ENCODE results near the gene XRCC4.
"Not testable (repeated sequence)": the region's sequence is repeated elsewhere in the genome, so short reads cannot be mapped to it uniquely, and the experiment has no call there.

The XRCC4 gene

DNA sequence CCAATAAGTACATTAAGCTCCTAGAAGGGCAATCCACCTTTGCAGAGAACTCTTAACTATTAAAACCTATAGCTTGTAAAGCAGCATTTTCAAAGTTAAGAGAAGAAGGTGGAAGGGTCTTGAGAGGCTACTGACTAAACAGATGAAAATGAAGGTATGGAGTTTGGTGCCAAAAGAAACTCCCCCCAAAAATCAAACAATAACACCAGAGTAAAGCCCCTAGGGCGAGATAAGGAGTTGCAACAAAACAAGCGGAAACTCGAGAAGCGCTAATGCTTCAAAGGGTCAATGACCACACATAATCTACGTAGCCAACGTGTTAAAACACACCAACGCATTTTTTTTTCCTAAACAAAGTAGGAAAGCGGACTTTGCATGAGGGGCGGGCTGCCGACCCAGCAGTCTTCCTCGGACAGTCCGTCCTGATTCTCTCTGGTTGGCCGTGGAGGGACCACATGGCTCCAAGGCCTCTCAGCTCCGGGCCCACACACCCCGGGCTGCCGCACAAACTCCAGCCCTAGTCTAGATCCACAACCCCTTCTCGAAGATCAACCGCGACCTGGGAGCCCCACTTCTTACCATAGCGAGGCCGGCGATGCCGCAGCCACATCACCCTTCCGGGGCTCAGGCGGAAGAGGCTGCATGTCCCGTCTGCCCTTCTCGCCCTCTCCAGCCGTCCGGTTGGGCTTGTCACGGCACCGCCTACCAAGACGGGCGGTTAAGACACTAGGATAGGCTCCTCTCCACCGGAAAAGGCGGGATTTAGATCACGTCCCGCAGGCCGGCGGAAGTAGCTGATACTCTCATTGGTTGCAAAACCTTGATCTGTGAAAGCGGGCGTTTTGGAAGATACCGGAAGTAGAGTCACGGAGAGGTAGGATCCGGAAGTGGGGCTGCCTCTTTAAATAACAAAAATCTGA is at the start of gene XRCC4, which contains the start of gene TMEM167A:
Gene XRCC4, plus strand, starts transcription at position 806 of the 920 bp plus-strand sequence. CDS start 27,373 bp downstream, outside the sequence.
Gene TMEM167A, minus strand, starts transcription at position 653 of the 920 bp plus-strand sequence. Its CDS starts 71 bp downstream, at position 582.
- peak; percentile 99 for FAIRE-seq

DNA sequence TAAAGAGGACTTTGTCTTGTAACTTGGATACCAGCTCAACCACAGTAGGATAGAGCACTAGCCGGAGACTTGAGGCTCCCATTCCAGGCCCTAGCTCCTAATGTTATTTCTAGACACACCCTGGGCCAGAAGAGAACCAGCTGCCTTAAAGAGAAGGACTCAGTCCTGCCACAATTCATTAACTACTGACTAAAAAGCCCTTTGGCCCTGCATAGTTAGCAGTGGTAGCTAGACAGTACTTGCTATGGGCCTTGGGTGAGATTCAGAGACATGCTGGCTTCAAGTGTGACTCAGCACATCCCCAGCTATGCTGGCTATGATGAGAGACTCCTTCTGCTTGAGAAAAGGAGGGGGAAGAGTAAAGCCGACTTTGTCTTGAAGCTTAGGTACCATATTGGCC is 47.4 kb upstream of the XRCC4 start:
- FAIRE-seq: no peak

DNA sequence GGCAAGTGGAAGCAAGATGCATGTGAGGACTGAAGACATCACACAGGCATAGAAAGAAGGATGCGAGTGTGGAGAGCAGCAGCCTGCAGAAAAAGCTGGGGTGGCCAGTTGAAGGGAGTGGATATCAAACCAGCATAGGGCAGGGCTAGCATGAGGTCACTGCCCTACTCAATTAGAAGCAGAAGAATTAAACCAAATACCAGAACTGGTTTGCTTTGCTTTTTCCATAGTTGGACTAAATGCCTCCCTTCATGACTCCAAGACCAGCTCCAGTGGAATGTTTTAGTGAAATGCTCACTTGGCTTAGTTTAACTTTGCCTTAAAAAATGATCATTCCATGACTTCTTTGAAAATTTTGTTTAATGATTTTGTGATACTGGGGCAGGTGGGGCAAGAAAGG is 46.0 kb upstream of the XRCC4 start:
- no peak for FAIRE-seq

DNA sequence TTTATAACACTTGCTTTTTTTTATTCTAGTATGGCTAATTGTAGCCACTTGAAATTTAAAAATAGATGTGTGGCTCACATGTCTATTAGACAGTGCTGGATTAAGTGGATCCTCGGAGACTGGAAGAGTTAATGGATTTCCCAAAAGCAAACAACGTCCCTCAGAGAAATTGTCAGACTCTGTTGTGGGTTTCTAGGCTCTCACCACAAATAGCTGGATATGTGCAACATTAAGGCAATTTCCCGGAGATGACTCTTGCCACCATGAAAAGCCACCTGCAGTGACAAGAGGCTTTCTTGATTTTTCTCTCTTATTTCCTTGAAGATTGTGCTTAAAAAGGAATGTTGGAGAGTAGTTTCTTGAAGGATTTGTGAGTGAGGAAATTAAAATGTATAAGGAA is 43.3 kb upstream of the XRCC4 start:
- no peak for FAIRE-seq

DNA sequence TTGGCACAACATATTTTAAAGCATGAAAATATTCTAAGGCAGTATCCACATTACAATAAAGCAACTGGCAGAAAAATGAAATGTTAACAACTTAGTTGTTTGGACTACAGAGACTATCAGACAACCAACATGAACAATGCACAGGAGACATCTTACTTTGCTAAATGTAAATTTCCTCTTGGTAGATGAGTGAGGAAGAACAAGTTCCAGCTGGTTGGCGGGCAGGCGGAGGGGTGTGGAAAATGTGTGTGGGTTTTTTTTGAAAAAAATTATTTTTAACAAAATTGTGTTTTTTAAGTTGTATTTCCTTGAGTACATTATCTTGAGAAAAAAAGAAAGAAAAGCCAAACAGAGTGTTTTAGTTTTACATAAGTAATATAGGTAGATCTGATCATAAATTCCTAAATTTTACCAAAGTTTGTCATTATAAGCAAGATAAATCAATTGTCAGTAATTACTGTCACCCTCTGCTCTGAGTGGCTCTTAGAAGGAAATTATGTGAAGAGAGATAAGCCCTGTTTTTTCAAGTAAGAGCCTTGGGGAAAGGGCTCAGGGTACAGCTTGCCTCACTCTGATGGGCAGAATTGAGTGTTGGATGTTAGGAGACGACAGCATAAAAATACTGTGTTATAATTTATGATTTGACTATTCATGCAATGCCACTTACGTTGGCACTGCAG is 42.7 kb upstream of the XRCC4 start:
- no peak for FAIRE-seq

DNA sequence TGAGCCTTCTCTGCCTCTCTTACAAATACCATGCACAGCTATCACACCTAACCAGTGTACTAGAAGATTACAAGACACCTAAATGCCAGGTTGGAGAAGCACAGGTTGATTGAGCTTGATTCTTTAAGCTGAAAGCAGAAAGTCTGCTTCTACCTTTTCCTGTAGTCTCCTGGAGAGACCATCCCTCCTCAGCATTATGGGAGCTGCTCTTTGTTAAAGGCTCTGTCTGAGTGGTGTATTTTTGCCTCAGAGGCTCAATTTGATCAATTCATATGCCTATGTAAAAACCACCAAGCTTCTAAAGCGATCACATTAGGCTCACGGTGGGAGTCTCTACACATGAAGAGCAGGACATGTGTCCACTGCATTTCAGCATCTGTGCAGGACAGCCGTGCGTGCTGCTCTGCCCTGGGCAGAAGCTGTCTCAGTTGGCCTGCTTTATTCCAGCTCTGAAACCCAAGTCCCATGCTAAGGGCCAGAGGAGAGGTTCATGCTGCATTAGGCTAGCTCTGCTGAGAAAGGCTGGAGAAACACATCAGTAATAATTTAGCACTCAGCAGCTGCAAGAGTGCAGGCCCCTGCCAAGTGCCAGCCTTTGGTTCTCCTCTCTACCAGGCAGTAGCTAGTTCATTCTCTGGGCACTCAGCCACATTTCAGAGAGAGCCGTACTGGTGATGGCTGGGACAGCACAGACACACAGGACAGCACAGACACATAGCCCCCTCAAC is 41.8 kb upstream of the XRCC4 start:
- FAIRE-seq: no peak

DNA sequence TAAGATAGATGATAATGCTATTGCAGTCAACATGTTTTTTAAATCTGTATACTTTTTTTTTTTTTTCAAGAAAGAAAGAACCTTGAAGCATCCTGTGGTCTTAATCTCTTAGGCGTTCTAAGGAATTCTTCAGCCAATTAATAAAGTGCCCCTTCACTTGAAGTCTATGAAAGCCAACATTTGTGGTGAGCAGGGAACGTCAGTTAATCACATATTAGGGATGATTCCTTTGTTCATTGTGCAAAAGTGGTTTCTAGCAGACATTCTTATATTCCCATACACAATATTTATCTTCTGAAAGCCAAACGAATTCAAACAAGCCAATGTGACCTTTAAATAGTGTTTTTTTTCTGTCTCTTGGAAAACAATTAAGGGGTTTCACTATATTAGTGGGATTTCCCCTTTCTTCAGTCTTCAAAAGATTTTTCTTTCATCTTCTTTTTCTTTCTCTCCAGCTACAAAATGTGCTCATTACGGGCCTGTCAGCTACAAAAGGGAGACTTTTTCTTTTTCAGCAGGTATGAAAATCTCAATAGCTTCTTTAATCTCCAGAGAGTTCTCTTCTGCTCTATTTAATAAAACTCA is 40.3 kb upstream of the XRCC4 start:
- no peak for FAIRE-seq

DNA sequence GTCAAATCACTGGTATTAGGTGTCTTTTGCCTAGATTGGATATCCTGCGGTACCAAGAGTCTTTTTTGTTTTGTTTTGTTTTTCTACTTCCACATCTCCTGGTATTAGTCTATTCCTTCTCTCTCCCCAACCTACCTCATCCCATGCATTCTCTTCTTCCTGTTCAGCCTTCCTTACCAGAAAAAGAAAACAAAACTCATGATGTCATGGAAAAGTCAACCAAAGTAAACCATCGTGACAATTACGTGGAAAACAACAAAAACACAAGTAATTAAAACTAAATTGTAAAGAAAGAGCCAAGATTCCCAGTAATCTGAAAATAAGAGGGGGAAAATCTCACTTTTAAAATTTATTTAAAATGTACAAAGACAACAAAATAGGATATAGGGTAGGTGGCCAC is 38.4 kb upstream of the XRCC4 start:
- FAIRE-seq: no peak

DNA sequence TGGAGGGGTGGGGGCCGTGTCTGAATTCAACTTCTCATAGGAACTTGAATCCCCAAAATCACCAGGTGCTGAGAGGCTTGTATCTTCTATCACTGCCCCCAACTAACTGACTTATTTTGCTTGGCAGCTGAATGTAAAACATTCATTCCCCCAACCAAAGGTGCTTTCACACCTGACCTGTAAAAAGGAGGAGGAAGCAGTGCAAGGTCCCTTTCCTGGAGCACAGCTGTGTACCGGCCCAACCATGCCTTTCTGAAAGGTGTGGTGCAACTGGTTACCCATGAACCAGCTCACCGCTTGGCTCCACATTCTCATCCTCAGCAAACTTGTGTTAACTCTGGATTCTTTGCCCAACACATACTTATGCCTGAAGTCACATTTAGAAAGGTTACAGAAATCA is 34.8 kb upstream of the XRCC4 start:
- no peak for FAIRE-seq

DNA sequence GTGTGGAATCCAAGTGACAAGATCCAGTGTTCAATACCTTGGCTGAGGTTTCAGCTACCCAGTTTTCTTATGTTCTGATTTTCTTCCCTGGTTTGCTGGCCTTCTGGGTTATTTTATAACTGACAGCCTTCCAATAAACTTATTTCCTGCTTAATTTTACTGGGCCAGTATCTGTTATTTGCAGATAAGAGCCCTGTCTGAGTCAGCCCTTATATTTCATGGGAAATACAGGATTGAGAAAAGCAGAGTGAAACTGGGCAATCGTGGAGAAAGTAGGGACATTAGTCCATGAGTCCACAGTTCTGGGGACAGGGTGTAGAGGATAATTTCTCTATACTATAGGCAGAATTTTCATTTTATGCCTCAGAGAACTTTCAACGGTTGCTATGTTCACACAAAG is 32.4 kb upstream of the XRCC4 start:
- no peak for FAIRE-seq

DNA sequence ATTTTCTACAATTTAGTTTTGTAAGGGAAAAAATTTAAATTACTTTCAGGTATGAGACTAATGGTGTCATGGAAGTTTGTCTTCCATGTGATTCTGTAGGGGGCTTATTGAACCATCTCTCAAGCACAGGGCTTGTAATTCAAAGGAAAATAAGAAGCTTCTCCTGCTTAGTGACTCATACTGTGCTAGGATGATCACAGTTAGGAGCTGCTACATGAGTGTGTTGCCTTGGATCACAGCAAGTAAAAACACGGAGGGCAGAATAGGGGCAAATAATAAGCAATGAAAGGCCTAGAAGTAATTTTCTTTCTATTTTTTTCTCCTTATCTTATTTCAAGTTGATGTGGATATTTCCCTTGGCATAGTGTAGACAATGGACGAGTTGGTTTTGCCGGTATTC is 29.1 kb upstream of the XRCC4 start:
- no peak for FAIRE-seq

DNA sequence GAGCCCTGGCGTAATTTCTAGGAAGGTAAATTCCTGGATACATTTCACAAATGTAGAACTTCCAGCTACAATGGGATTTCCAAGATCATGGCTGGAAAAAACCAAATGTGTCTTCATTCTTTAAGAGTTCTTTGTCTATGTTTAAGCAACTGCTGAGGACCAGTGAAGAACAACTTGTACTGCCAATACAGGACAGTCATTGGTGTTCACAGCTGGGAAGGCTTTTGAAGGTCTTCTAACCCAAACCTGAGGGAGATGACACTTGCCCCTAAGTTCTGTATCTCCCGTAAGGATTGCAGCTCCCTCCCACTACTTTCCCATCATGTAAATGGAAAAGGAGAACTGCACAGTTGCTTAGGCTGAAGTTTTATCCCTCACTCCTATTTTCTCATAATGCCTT is 28.5 kb upstream of the XRCC4 start:
- no peak for FAIRE-seq

DNA sequence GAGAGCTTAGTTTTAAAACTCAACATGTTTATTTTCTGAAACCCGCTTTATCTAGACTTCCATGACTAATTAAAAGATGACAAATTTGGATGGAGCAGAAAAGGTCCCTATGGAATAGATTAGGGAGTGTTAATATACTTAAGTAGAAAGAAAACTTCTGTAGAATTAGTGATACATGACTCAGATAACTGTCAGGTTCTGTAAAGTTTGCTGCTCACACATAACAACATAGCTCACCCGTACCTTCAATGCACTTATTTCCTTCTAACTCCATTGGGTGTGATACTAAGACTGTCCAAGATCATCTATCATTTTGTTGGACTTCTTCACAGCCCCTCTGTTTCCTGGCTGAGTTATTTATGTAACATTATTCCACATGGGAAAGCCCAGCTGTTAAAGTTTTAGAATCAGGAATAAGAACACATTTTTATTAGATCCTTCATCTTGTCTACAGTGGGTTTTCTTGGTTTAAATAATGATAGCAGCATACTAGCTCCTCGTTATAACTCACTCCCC is 27.9 kb upstream of the XRCC4 start:
- no peak for FAIRE-seq

DNA sequence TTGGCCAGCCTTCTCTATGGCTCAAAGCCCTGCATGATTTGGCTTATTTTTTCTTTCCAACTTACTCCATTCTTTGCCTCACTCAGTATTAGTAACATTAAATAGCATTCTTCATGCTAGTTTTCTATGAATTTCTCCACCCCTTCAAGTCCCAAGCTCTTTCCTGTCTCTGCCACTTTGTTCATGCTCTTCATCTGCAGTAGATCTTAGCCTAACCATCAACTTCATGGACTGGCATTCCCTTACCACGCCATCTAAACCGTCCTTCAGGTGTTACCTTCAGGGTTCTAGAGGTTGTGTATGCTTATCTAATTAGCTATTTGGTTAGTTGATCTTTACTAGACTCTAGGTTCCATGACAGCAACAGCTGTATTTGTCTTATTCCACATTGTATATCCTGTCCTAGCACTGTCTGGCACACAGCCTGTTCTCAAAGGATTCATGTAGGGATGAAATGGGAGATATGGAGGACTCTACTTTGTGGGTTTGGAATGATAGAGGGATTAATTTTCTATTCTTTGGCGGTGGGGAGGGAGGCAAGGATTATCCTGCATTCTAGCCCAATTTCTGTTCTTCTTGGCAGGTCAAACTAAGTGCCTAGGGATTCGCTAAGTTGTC is 26.5 kb upstream of the XRCC4 start:
- FAIRE-seq: no peak

DNA sequence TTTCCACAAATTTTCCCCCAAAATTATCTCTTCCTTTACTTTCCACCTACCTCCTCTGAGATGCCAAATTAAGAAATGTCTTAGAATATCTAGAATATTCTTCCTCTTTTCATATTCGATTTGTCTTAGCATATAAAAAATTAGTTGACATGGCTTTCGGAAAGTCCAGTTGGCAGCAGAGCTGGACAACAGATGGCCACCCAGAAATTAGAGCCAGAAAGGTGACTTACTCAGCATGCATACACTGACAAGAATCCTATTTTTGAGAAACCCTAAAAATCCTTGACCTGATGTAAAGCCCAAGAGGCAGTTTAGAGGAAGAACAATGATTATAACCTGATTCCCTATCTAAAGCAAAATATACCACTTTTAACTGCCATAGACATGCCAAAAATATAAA is 22.2 kb upstream of the XRCC4 start:
- no peak for FAIRE-seq

DNA sequence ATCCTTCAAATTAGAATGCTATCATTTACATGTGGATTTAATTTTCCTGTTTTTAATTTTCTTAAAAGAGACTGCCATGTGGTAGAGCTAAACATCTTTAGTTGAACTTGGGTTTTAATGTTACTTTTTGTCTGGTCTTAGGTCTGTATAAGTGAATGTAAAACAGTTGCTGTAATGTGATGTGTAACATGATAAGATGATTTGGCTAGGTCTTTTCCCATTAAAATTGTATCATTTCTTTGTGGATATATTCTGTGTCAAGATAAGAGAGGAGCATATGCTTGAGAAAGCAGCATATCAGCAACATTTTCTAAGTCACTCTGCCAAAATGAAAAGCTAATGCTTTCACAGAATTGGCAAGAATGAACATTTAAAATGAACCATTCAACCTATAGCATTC is 18.6 kb upstream of the XRCC4 start:
- no peak for FAIRE-seq

DNA sequence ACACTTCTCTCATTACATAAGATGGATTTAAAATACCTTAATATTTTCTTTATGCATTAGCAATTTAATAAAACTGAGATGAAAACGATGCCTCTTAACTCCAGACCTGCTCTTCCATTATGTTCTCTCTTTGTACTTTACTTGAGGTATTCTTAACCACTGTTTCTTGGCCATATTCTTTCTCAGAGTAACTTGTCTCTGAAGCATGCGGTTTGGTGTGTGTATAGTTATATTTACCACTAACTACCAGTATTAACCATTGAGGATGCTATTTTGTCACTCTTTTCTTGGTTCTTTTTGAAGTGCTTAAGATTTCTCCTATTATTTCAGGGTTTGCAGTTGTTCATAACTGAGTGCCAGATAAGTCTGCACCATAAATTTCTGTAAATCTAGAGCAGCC is 18.0 kb upstream of the XRCC4 start:
- no peak for FAIRE-seq

DNA sequence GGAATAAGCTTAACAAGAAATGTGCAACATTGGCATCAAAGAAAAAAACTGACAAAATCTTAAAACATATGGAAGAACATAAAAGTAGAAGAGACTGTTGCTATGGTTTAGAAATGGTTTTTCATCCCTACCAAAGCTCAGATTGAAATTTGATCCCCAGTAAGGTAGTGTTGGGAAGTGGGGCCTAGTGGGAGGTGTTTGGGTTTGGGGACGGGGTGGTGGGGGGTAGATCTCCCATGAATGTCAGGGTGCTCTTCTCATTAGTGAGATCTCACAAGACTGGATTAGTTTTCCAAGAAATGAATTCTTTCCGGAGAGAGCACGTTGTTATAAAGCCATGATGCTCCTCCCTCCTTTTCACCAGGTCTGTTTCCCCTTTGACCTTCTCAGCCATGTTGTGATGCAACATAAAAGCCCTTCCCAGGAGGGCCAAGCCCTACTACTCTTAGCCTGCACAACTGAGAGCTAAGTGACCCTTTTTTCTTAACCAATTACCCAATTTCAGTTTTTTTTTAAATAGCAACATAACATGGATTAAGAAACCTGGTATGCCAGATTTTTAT is 10.7 kb upstream of the XRCC4 start:
- FAIRE-seq: no peak

DNA sequence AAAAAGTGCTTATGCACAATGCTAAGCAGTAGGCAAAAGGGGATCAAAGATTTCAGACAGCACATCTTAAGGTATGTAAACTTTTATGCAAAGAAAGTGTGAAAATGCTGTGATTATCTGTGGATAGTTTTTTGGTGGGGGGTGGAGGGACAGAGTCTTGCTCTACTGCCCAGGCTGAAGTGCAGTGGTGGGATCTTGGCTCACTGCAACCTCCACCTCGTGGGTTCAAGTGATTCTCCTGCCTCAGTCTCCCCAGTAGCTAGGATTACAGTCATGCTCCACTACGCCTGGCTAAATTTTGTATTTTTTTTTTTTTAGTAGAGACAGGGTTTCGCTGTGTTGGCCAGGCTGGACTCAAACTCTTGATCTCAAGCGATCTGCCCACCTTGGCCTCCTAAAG is 10.0 kb upstream of the XRCC4 start:
- not testable (repeated sequence) for FAIRE-seq

DNA sequence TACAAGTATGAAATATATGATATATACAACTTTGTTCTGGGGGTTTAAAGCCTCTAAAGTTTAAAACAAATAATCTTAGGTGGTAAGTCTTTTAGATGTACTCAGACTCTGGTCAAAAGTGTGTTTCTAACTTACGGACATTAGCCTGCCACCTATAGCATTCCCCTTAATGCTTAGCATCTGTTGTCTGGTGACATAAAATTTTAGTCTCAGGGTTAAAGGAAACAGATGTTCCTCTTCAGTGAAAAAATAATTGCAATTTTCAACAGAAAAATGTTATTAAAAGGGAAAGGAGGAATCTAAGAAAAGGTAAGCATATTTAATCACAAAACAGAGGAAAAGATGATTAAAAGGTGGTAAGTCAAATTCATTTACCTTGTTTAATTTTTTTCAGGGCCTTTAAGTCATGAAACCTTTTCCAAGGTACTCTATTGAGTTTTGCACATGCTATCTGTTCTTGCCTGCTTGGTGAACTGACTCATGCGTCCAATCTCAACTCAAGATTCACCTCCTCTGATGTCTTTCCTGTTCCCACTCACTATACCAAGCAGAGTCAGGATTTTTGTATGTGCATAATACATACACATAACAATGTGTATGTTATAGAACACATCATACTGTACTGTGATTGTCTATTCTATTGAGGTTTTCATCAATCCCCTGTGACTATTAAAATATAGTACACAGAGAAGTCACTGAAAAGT is 8.1 kb upstream of the XRCC4 start:
- no peak for FAIRE-seq

DNA sequence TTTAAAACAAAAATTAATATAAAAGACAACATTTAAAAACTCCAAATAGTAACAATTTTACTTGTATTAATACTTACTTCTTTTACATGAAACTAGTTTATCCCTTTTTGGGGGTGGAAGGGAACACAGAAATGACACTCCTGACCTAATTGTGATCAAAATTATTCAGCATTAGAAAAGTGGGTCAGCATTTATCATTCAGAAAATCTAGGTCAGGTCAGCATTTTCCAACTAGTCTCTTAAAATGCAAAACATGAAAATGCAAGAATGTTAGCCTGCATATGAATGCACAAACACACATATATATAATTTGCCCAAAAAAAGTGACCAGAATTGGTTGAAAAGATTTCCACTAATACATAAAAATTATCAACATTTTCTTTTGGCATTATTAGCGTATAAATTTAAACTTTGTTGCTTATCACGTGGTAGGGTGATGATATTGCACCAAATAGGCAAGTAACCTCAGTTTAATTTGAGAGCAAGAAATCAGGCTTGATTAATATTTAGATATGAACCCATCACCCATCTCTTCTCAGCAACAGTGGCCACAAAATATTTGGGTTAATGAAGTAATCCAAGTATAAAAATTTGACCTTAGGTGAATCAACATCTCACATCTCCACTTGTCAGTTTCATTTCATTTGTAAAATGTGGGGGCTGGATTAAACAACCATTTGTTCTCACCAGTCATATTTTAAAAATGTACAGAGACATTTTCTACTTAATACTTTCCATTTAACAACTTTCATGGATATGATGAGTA is 5.9 kb upstream of the XRCC4 start:
- FAIRE-seq: no peak
